GM19372 (cell line): ENCODE results near the gene ADAMTS3.

Source experiments
- ATAC-seq: cut with Tn5 transposase; IDR thresholded peaks from one replicate; pipeline ENCODE4 v1.9.1; 2021; ENCODE audit warnings: mild to moderate bottlenecking, low read depth, moderate library complexity; ENCODE audit not compliant: unreplicated experiment

The ADAMTS3 gene

DNA sequence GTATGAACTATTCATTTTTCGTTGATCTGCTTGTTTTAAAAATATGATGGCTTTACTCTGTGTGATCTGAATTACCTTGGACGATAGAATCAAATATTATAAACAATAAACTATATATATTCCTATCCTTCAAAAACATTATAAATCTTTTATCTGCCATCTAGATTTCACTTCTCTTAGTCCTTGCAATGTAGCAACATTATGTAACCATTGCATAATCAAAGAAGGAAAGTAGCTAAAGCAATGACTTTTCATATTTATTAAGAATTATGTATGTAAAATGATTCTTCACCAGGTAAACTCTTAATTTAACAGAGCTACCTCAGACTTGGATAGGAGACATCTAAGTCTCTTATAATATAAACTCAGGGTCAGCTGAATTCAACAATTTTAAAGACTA is 210.5 kb downstream of the ADAMTS3 start:
- no peak for ATAC-seq

DNA sequence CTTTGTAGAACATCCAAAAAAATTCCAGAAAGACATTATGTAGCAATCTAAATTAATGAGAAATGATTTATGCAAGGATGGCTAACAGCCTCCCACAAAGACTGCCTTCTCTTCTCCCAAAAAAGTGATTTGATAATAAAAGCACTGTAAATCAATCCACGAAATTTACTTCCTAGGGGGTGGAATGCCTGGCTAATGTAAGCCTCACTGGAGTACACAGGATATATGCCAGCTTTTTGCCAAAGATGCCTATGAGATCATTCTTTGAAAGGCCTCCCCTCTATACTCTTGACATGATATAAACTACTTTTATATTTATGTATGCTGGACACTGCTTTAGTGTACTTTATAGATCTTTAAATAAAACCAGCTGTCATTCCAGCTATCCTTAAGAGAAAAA is 211.1 kb downstream of the ADAMTS3 start:
- ATAC-seq = no peak

DNA sequence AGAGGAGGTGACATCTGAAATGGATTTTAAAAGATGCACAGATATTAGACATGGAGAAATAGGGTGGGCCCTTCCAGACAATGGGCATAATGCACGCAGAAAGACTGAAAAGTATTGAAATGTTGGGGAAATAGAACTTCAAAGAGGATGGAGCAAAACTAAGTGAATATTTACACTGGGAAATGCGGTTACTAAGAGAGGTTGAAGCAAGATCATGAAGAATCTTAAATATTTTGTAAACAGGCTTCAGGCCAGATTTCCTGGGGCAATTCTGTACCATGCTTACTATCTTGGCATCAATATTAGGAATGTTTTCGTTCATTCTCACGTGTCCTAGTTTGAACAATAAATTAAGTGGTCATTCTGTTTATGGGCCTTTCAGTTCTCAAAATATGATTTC is 216.3 kb downstream of the ADAMTS3 start:
- no peak for ATAC-seq

DNA sequence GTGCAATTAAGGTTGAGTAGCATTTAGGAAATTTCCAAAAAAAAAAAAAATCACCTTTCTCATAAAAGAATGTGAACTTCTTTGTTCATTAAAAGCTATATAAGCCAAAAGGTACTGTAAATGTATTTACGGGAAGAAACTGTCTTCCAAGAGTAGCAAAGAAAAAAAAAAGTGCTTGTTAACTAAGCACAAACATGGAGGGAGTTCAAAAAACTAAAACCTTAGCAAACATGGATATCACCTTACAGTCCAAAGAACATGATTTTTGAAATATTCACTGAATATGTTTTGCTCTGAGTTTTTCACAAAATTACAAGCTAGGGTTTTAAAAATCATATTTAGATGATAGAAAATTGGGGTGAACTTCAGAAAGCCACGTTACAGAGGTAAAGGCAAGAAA is 217.5 kb downstream of the ADAMTS3 start:
- no peak for ATAC-seq

DNA sequence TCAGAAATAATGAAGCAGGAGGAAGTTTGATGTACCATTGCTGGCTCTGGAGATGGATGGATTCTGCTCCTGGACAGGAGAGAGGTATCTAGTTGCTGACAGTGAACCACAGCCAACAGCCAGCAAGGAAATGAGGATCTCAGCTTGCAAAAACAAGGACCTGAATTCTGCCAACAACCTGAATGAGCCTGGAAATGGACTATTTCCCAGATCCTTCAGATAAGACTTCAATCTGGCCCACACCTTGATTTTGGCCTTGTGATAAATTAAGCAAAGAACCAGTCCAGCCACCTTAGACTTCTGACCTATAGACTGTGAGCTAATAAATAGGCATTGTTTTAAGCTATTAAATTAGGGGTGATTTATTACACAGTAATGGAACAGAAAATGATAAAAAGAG is 220.3 kb downstream of the ADAMTS3 start:
- no peak for ATAC-seq

DNA sequence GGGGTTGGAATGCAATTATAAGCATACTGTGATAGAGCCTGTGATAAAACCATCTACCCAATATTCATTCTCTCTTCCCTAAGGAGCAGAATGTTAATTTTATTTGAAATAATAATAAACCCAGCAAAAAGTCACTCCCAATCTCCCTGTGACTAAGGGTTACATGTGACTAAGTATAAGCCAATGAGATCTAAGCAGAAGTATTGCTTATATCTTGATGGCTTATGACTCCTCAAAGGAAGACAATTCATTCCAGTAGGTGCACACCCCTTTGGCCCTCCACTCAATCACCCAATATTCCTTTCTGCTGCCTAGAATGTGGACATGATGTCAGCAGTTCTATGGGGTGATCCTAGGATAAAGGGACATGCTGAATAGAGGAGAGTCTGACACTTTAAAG is 224.6 kb downstream of the ADAMTS3 start:
- no peak for ATAC-seq

DNA sequence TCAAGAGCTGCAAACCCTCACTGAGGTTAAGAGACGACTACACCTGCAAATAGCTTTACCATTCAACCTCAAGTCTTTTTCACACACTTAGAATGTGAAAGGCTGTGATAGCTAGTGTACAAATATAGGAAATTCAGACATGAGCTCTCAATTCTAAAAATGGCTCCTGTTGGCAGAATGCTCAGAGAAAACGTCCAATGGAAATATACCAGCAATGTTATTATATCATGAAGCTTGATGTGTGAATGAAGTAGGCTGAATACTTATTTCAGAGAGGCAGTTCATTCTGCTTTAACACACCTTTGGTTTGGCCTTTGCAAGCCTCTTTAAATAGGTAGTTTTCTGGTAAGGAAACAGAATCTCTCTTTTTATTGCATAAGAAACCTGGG is 227.6 kb downstream of the ADAMTS3 start:
- no peak for ATAC-seq

DNA sequence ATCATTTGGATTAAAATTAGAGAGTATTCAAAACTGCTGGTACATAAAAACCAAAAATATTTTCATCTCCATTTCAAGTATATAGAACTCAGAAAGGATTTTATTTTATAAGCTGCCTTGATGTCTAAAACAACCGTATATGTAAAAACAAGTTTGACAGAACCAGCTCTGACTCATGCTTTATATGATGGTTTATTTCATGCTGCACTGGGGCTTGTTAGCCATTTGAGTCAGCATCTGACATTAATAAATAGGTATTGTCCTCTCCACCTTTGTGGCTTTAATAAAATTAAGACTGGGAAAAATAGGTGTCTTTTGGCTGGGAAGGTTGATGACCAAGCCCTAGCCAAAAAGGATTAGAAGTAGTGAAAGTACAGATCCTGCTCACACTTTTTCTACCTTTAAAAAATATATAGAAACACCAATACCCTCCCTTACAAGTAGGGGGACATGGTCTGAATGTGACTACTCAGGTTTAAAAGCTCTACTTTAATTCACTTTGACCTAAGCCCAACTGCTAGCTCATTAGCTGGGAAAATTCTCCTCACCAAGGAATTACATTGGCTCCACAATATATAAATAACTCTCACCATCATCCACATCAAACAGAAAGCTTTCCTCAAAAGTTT is 228.1 kb downstream of the ADAMTS3 start:
- no peak for ATAC-seq

DNA sequence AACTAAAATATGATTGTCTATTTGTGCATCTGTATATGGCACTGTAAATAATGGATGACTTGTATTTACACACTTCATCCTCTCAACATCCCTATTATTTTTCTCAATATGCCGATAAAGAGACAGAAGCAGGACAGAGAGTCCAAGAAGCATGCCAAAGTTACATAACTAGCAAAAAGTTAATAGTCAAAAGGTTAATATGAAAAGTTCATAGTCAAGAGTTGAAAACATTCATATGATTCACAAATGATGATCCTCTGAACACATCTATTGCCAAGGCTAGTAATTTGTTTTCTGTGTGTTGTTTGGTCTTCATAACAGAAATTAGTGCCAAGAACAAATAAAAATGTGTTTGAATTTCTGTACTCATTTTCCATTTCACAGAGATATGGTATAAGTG is 231.0 kb downstream of the ADAMTS3 start:
- no peak for ATAC-seq

DNA sequence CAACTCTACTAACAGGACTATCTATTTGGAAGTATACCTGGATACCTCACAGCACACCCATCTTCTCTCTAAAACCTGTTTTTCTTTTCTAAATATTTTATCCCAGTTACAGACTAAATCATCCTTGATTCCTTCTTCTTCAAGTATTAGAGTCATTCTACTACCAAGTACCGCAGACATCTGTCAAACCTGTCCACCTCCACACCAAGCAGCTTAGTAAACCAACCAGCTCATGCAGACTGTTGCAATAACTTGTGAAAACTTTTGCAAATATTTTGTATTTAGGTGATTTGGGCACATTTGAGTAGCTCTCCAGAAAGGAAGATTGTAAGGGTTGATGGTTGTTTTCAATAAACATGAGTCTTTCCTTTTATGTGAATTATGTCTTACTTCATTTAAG is 238.6 kb downstream of the ADAMTS3 start:
- no peak for ATAC-seq

DNA sequence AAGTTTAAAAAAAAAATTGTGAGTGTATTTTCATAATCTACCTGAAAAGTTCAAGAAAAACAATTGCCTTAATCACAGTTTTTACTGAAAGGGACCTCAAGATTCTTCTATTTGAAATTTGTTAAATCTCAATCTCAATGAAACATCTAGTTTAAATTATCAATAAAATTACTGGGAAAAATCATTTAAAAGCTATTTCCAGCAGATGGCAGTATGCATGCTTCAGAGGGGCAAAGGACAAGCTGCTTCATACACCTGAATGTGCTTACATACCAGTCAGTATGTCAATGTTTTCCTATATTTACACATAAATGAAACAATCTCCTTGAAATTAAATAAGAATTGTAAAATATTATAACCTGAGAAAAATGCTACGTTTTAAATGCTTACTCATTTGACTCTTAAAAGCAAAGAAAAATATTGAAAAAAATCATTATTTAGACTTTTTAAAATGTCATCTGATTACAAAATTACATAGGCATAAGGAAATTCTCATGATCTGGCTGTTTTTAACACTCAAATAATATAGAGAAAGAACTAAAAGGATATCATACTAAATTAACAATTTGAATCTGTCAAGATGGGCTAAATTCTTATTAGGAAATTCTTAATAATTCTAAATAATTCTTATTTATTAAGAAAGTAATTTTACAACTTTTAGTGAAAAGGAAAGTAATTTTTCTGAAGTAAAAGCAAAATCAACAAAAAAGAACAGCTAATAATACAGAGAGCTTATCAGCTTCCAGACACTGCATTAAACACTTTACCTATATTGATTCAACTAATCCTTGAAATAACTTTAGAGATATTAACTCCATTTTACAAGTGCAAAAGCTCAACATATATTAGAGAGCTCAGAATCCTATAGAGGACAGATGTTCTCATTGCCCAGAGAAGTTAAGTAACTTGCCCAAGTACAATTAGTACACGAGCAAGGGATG is 242.1 kb downstream of the ADAMTS3 start:
- ATAC-seq = no peak

DNA sequence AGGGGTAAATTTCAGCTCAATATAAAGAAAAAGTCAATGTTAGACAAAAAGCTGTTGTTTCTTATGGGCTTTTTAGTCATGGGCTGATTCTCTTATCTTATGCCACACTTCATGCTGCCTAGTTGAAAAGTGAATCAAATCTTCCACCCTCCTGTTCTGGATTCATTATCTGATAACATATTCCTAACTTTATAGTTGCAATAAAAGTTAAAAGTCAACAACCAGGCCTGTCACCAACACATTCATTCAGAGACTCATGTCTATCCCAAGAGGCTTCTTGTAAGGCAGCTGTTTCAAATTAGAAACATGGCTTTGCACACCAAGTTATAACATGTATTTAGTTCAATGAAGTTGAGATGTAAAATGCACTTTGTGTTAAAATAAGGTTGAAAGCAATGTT is 243.8 kb downstream of the ADAMTS3 start:
- ATAC-seq = no peak

DNA sequence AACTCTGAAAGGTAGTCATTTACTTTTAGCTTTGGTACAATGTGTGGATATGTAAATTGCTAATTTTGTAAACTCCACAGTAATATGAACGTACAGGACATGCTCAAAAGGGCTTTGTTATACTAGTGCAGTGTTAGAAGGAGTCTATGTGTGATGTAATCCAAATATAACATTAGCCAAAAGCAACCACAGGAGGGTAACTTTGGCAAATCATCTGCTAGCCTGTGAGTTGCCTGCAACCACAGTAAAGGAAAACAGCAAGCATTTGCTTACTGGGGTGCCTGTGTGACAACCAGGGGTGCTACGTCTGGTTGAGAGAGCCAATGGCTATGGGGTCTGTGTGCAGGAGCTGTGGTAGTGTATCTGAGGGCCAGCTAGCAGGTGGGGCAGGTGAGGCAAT is 245.8 kb downstream of the ADAMTS3 start:
- no peak for ATAC-seq

DNA sequence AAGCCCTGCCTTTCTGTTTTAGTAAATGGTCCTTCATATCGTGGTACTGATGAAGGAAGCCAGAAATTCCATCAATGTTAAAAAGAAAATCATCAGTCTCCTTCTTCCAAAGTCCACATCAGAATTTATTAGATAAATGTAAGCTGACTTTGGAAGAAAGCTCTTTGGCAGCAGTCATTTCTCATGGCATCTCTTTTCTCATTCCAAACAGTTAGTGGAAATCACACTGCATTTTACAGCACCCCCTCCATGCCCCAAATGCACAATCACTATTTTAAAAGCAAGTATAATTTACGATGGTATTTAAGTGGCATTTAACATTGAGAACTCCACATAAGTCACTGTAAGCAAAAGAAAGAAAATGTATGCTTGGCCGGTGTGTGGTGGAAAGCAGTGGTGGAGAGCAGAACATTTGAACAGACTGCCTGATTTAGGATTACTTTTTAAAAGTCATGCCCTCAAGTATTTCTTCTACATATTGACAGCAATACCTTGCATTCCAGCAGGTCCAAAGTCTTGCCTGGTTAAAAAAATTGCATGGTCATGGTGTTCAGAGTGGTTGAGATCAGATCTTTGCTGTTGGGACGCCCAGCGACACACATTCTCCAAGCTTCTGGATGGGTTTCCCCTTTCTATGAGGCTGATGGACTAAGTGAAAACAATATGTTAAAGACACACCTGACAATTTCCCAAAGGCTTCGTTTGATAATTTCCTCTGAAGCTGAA is 248.6 kb downstream of the ADAMTS3 start:
- no peak for ATAC-seq

DNA sequence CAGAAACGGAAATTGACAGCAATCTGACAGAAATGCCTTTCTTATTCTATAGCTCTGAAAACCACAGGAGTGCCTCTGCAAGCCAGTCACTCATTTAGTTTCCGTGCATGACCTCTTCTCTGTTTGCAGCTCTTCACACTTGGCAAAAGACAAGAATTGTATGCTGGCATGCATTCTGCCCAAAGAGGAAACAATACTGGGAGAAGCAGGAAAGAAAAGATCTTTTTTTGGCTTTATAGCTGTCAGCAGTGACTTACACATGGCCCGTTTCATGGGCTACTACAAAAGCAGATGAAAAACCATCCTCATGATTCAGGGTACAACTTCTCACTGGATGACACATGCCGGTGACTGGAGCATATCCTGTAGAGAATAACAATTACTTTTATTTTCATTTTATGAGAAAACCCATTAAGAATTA is 249.4 kb downstream of the ADAMTS3 start:
- no peak for ATAC-seq

DNA sequence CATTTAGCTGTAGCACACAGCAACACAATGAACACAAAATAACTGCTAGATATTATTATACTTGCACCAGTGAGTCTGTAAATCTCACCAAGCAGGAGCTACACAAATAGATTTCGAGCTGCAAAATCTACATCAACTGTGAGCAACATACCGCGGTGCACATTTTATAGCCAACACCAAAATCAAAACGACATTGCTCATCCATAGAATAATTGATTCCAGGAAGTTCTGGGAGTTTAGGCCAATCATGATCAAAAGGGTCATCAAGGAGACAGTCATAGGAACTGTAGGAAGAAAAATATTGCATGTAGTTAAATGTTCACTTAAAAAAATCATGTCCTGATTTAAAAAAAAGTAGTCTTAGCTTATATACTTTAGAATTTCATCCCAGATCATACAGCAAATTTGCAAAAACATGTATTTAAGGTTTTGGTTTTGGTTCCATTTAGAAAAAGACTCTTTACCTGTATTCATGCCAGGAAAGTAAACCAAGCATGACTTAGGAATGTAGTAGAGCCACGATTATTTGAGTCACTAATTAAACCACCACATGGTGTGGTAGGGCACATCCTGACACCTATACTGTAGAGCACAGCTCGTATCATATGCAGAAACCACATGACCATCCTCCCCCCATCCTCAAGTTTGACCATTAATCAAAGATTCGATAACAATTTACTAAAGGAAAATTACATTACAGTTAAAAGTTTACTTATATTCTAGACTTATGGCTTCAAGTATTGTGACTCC is 250.4 kb downstream of the ADAMTS3 start:
- ATAC-seq = no peak

DNA sequence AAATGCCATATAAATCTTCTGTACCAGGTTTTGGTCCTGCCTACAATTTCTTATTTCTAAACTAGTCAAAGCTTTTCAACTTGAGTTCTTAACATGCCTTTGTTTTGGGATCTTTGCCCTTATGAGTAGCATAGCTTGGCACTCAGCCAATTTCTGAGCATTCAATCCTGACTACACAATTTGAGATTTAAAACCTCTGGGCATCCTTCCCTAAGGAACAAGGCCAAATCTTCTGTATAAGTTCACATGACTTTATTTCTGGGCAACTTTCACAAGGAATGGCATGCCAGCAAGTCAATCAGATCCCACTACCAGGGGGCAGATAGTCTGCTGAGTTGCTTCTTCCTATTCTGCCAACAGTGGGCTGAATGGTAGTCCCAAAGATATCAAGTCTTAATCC is 254.2 kb downstream of the ADAMTS3 start:
- ATAC-seq = no peak

DNA sequence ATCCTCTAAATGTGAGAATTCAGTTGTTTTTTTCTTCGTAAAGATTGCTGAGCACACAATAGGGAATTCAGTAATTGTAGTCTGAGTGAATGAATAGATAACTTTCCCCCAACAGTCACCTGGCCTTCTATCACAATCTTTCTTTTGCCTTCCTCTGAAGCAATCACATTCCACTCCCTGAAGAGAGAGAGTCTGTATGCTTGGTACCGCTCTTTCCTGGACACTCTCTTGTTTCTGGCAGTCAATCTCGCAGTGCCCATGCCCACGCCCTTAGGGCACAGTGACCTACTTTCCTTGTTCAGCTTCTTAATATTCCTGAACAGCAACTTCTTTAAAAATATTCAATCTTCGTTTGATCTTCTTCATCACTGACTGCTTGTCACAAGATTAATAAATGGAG is 255.9 kb downstream of the ADAMTS3 start:
- no peak for ATAC-seq

DNA sequence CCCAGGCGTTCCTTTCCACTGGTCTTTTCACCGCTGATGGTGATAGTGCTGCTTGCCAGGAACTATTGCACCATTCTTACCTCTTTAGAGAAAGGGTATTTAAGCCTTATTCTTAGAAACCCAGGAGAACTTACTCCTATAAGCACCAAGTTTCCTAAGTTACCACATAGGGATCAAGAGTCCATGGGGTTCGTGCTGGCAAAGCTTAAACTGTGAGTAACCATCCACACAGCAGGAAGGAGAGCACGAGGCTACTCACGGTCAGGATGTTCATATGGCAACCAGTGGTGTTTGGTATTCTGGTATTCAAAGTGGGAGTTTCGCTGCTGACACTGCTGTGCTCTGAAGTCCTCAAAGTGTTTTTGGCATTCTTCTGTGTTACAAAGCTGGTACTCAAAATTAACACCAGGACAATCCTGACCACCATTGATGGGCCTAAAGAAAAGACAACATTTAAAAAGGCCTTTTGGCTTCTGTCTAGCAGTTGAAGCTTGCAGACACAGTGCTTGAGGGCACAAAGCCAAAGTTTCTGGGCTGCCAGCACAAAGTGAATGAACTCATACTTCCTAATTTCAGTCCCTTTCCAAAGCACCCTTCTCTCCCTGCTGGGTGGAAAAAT is 256.9 kb downstream of the ADAMTS3 start:
- no peak for ATAC-seq

DNA sequence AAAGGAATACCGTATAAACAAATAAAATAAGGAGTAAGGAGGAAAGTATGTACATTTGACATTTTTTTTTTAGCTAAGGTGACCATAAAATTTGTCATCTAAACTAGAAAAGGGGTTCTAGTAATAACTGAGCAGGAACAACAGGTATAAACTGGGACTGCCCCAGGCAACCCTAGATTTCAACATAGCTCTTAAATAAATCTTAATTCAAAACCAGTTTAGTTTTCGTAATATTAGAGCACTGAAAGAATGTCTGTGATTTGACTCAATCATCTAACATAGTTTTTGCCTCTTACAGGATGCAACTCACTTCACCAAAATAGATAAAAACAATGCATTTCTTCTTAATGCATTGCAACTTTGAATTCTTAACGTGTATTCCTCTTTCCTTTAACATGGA is 257.7 kb downstream of the ADAMTS3 start:
- ATAC-seq = no peak
